Measurements from ENCODE around the gene GTF3C4.

The GTF3C4 gene

DNA sequence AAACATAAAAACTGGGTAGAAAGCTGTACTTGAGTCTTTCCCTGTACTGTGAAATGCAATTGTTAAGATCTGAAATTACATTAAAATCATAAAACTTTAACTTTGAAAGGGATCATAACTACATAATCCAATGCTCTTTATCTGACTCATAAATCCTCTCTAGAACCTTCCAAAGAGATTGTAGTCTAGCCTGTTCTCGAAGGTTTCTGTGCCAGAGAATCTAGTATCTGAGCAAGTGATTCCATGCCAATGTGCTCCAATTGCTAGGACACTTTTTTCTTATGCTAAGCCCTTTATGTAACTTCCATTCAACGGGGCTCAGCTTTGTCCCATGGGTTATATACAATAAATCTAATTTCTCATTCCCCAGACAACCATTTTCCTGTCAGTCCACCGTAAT lies 21.6 kb upstream of the GTF3C4 start:
- Histone ChIP-seq H4K20me1 (ENCODE audit: control insufficient read depth, insufficient read depth, low read depth, low read length) (no peaks in the 10 kb centered on the region), H3K4me1 (ENCODE audit: control insufficient read depth, low read length) (no peaks in the 10 kb centered on the region), H3F3A (ENCODE audit: control insufficient read depth, insufficient read depth) (no peaks in the 10 kb centered on the region), H3K9me2 (replicated peaks; ENCODE audit: control insufficient read depth, low read length) (no peaks in the 10 kb centered on the region), H3K4me3 (ENCODE audit: low read length) (no peak overlapping the region), H3K27me3 (ENCODE audit: control insufficient read depth, low read length) (no peaks in the 10 kb centered on the region), H3K4me2 (ENCODE audit: low read length) (no peak overlapping the region), H3K27ac (ENCODE audit: low read depth, low read length) (no peak overlapping the region), H3K36me3 (ENCODE audit: control insufficient read depth, low read length) (peaks cover 86% of the 10 kb centered on the region), H3K9me3 (ENCODE audit: control insufficient read depth, insufficient read depth, low read length) (no peaks in the 10 kb centered on the region), H3K79me2 (ENCODE audit: control insufficient read depth, low read length) (no peaks in the 10 kb centered on the region)
- TF ChIP-seq EZH2phosphoT487 (IDR thresholded peaks at IDR 0.05; ENCODE audit: borderline replicate concordance, low read length) = no peak
- TF ChIP-seq, protein P1, sequence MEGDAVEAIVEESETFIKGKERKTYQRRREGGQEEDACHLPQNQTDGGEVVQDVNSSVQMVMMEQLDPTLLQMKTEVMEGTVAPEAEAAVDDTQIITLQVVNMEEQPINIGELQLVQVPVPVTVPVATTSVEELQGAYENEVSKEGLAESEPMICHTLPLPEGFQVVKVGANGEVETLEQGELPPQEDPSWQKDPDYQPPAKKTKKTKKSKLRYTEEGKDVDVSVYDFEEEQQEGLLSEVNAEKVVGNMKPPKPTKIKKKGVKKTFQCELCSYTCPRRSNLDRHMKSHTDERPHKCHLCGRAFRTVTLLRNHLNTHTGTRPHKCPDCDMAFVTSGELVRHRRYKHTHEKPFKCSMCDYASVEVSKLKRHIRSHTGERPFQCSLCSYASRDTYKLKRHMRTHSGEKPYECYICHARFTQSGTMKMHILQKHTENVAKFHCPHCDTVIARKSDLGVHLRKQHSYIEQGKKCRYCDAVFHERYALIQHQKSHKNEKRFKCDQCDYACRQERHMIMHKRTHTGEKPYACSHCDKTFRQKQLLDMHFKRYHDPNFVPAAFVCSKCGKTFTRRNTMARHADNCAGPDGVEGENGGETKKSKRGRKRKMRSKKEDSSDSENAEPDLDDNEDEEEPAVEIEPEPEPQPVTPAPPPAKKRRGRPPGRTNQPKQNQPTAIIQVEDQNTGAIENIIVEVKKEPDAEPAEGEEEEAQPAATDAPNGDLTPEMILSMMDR (IDR thresholded peaks at IDR 0.05; ENCODE audit: low read depth, low read length, poor library complexity, severe bottlenecking) = no peak

DNA sequence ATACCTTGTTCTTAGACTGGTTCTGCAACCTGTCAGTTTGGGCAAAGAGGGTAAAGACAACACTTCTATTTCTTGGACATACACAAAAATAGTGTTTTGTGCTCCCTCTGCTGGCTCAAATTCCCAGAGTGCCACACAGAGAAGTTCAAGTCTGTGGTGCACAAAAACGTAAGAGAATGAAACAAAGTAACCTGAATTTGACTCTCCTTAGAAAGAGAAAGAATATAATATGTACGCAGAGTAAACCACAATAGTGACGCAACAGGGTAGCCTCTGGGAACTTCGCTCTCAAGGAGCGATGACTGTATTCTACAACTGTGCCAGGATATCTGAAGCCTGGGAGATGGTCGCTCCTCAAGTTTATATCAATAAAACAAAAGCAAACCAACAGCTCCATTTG lies 19.0 kb upstream of the GTF3C4 start:
- H3K9me2 ChIP-seq (replicated peaks; ENCODE audit: control insufficient read depth, low read length) = no peaks in the 10 kb centered on the region
- no peak overlapping the region for H3K4me3 ChIP-seq (ENCODE audit: low read length)
- H3K4me2 ChIP-seq (ENCODE audit: low read length) = no peak overlapping the region
- no peaks in the 10 kb centered on the region for H3K4me1 ChIP-seq (ENCODE audit: control insufficient read depth, low read length)
- no peaks in the 10 kb centered on the region; the same call in 1 of the 2 replicates for H3F3A ChIP-seq (ENCODE audit: control insufficient read depth, insufficient read depth)
- peaks cover 8% of the 10 kb centered on the region for H3K79me2 ChIP-seq (ENCODE audit: control insufficient read depth, low read length)
- H3K9me3 ChIP-seq (ENCODE audit: control insufficient read depth, insufficient read depth, low read length) = no peaks in the 10 kb centered on the region
- H4K20me1 ChIP-seq (ENCODE audit: control insufficient read depth, insufficient read depth, low read depth, low read length) = no peaks in the 10 kb centered on the region
- TF ChIP-seq EZH2phosphoT487 (IDR thresholded peaks at IDR 0.05; ENCODE audit: borderline replicate concordance, low read length) = no peak
- TF ChIP-seq, protein P1 (IDR thresholded peaks at IDR 0.05; ENCODE audit: low read depth, low read length, poor library complexity, severe bottlenecking) = peak; percentile 30
- H3K27me3 ChIP-seq (ENCODE audit: control insufficient read depth, low read length) = no peaks in the 10 kb centered on the region
- peaks cover 73% of the 10 kb centered on the region for H3K36me3 ChIP-seq (ENCODE audit: control insufficient read depth, low read length)
- no peak overlapping the region for H3K27ac ChIP-seq (ENCODE audit: low read depth, low read length)

DNA sequence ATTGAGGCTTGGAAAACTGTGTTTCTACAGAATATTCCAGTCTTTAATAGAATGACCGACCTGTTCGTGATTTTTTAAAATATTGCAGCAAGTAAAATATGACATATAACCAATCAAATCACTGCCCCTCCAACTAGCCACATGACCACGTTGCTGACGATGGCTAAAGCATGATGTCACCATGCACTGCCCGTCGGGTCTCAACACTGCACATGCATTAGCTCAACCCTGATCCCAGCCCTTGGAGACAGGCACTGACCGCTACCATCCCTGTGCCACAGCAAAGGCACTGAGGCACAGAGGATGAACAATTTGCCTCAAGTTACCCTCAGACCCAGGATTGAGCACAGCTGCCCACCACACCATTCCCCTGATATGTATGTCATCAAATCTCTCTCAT lies 14.0 kb upstream of the GTF3C4 start:
- TF ChIP-seq, protein P1 (IDR thresholded peaks at IDR 0.05; ENCODE audit: low read depth, low read length, poor library complexity, severe bottlenecking) = no peak
- TF ChIP-seq EZH2phosphoT487 (IDR thresholded peaks at IDR 0.05; ENCODE audit: borderline replicate concordance, low read length) = no peak
- H3K9me3 ChIP-seq (ENCODE audit: control insufficient read depth, insufficient read depth, low read length) = no peaks in the 10 kb centered on the region
- H4K20me1 ChIP-seq (ENCODE audit: control insufficient read depth, insufficient read depth, low read depth, low read length) = no peaks in the 10 kb centered on the region
- H3K27me3 ChIP-seq (ENCODE audit: control insufficient read depth, low read length) = no peaks in the 10 kb centered on the region
- peaks cover 8% of the 10 kb centered on the region; the same call in 1 of the 2 replicates for H3F3A ChIP-seq (ENCODE audit: control insufficient read depth, insufficient read depth)
- no peaks in the 10 kb centered on the region for H3K9me2 ChIP-seq (replicated peaks; ENCODE audit: control insufficient read depth, low read length)
- peaks cover 71% of the 10 kb centered on the region for H3K36me3 ChIP-seq (ENCODE audit: control insufficient read depth, low read length)
- no peak overlapping the region for H3K27ac ChIP-seq (ENCODE audit: low read depth, low read length)
- H3K4me1 ChIP-seq (ENCODE audit: control insufficient read depth, low read length) = no peaks in the 10 kb centered on the region
- no peak overlapping the region for H3K4me2 ChIP-seq (ENCODE audit: low read length)
- H3K79me2 ChIP-seq (ENCODE audit: control insufficient read depth, low read length) = peaks cover 18% of the 10 kb centered on the region
- H3K4me3 ChIP-seq (ENCODE audit: low read length) = no peak overlapping the region
